ENCODE data around the gene CEP152.

The CEP152 gene

DNA sequence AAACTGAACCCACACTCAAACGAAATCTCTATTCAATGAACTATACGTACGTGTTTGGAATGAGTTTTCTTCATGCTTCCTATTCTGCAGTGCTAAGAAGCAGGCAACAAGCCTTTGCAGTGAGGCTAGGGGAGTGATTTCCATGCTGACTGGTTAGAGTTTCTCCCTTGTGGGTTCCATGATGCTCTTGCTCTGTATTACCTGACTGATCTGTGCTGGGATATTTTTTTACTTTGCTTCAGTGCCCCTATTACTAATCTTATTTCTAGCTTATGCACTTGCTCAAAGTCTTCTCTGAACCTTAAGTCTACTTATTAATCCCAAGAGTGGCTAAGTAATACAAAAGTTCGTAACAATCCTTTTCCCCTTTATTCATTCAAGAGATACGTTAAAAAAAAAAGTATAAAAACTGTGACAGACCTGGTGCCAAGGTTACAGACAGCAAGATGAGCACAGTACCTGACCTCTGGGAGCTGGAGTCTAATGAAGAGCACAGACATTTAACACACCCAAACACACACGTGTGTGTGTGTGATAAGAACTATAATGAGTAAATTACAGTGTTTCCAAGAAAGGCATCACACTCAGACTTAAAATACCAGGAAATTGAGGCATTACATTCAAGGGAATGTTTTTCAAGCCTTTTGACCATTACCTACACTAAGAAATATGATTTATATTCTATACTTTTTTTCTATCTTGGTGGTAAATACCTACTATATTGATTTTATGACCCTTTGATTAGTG lies 114.9 kb downstream of the CEP152 start:
- no peak for DNase-seq

DNA sequence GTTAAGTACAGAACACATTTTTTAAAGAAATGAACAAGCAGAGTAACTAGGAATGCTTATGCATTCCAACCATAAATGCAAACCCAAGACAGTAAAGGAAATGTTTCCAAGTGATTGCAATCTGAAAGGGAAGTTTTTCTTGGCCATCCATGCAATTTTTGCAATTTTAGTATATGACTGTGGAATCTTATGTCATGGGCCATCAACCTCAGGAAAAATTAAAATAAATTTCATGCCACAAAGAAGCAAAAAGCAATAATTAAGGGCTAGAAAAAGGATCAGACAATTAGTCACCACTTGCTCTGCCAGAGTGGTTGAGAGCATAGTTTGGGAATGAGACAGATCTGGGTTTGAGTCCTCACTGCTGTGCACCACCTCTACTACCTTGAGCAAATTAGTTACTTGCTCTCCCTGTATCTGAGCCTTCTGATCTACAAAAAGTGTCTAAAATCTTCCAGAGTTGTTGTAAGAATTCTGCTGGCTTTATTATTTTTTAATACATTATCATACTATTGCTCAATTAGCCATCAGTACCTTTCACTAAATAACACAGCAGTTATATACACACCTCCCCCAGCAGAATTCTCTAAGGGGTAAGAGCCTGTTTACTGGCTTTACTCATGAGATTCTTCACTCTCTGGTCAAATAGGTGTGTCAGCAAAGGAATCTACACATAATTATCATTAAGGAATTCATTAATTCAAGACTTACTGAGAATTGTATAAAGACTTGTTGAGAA lies 115.6 kb downstream of the CEP152 start:
- DNase-seq, result no peak

DNA sequence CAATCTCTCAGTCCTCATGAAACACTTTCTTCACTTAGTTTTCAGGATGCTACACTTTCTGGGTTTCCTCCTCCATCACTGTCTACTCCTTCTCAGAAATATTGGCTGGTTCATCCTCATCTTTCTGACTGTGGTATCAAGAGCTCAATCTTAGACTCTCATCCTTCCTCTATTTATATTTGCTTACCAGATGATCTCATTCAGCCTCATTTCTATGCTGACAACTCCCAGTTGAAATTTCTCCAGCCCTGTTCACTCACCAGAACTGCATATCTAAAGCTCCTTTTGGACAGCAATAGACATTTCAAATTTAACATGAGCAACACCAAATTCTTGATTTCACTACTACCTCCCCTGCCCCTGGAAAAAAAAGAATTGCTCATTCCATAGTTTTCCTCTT lies 117.4 kb downstream of the CEP152 start:
- no peak for DNase-seq

DNA sequence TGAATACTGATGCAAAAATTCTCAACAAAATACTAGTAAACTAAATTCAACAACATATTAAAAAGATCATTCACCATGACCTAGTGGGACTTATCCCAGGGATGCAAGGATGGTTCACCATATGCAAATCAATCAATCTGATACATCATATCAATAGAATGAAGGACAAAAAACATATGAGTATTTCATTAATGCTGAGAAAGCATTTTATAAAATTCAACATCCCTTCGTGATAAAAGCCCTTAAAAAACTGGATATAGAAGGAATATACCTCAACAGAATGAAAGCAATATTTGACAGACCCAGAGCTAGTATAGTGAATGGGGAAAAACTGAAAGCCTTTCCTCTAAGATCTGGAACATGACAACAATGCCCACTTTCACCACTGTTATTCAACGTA lies 122.4 kb downstream of the CEP152 start:
- no peak for DNase-seq
